ENCODE results near the gene B4GALT2. TPM values are rescaled to one million over a fixed set of nuclear protein-coding genes. Genes with fewer than 3 reads are reported as not detected.

Gene B4GALT2
- total RNA-seq, 4 donors from 2014 or later: 38.9 to 59.3 (median 48.3) TPM

DNA sequence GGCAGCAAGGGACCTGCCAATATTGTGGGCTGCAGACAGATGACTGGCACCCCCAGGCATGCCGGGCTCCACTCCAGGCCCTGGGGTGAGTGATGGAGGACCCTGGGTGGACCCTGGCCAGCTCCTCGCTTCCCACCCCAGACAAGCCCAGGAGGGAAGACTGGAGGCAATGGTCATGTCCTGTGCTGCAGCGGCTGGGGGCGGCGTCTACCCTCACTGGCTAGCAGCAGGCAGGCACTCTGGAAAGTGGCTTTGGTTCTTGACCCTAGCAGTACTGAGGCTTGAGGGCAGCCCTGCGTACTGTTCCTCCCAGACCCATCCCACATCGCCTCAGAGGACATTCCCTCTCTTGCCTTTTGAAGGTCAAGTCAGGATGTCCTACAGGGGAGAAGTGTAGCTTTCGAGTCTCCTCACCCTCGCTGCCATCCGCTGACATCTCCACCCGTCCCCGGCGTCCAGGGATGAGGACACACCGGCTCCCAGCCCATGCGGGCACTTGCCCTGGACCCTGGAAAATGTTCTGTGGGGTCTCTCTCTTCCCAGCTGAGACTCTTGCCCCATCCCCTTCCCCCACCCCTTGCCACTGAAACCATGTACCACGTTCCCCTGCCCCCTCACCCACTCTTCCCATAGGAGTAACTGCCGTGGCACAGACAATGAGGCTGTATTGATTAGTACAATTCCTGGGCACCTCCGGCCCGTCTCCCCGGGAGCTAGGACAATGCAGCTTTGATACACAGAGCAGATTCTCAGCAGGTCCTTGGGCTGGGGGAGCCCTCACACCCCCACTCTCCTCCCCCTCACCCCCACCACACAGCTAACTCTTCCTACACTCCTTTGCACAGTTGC, 37.3 kb downstream of the B4GALT2 start:
- Histone ChIP-seq H3K27ac (peak overlapping the region in 1 of 4 donors; percentile 73), H3K36me3 (peaks cover 0 to 37% (median 0%) of the 10 kb centered on the region in 3 donors), H3K4me3 (no peak overlapping the region), H3K4me1 (peaks cover 11 to 74% (median 28%) of the 10 kb centered on the region in 3 donors), H3K27me3 (no peaks in the 10 kb centered on the region), H3K9me3 (no peaks in the 10 kb centered on the region)
- intact Hi-C loops (cut with DNase I): no loop called here
- no peak for DNase-seq
- no peak for TF ChIP-seq POLR2A (IDR thresholded peaks at IDR 0.05)
- TF ChIP-seq, protein P1, sequence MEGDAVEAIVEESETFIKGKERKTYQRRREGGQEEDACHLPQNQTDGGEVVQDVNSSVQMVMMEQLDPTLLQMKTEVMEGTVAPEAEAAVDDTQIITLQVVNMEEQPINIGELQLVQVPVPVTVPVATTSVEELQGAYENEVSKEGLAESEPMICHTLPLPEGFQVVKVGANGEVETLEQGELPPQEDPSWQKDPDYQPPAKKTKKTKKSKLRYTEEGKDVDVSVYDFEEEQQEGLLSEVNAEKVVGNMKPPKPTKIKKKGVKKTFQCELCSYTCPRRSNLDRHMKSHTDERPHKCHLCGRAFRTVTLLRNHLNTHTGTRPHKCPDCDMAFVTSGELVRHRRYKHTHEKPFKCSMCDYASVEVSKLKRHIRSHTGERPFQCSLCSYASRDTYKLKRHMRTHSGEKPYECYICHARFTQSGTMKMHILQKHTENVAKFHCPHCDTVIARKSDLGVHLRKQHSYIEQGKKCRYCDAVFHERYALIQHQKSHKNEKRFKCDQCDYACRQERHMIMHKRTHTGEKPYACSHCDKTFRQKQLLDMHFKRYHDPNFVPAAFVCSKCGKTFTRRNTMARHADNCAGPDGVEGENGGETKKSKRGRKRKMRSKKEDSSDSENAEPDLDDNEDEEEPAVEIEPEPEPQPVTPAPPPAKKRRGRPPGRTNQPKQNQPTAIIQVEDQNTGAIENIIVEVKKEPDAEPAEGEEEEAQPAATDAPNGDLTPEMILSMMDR (IDR thresholded peaks at IDR 0.05): no peak
- WGBS, 2 donors: 89 to 93% methylated on average over 6 to 17 of the region's 20 CpGs

DNA sequence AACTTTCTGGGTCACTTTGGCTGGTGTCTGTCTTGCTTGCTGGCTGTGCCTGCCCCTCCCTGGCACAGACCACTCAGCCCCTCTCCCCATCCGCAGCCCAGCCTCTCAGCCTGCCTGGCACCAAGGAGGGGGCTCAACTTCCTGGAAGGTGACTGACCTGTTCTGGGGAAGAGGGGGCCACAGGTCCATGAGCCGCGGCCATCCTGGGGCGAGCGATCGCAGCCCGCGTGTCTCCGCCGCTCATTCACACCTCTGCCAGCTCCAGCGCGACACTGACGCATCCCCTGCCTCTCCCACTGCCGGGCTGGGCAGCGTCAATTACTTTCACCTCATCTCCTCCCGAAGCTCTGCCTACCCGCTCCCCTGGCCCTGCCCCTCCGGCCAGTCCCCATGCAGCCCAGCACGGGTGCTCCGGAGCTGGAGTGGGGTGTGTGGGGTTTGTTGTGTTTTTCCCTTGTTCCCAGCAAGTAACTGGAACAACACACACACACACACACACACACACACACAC, 37.9 kb downstream of the B4GALT2 start:
- TF ChIP-seq POLR2A (IDR thresholded peaks at IDR 0.05): no peak
- TF ChIP-seq, protein P1 (IDR thresholded peaks at IDR 0.05): no peak
- Histone ChIP-seq H3K27ac (no peak overlapping the region), H3K36me3 (peaks cover 0 to 43% (median 0%) of the 10 kb centered on the region in 3 donors), H3K27me3 (no peaks in the 10 kb centered on the region), H3K9me3 (no peaks in the 10 kb centered on the region), H3K4me3 (no peak overlapping the region), H3K4me1 (peaks cover 12 to 74% (median 30%) of the 10 kb centered on the region in 3 donors)
- DNase-seq: no peak
- 74 to 80% methylated on average over 13 of the region's 20 CpGs for WGBS, 2 donors
- intact Hi-C loops (cut with DNase I): no loop called here

DNA sequence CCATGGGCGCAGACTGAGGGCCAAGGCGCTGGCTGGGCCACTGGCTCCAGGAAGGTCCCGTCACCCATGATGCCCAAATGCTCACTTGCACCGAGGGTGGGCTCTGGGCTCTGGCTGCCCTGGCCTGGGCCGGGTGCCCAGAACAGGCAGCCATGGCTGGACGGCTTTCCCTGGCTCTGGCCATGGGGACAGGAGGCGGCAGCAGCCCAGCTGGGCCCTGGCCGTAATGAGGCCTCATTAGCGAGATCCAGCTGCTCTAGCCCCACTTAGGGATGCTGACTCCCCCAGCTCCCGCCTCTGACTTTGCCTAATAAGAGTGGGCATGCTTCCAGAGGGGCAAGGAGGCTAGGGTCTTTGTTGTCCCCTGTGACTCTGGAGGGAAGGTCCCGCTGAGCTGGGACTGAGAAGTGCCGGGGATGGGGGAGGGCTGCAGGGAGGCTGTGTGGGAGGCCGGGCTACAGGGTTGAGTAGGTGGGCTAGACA, 40.5 kb downstream of the B4GALT2 start:
- Histone ChIP-seq H3K4me1 (peaks cover 15 to 72% (median 31%) of the 10 kb centered on the region in 3 donors), H3K27me3 (no peaks in the 10 kb centered on the region), H3K9me3 (no peaks in the 10 kb centered on the region), H3K4me3 (no peak overlapping the region), H3K27ac (peak overlapping the region in 3 of 4 donors; percentile 50 to 84 (median 81)), H3K36me3 (peaks cover 0 to 61% (median 0%) of the 10 kb centered on the region in 3 donors)
- 100% methylated on average over 2 of the region's 13 CpGs; no CpG with 5 or more reads in 1 of the 2 donors for WGBS, 2 donors
- no peak for TF ChIP-seq POLR2A (IDR thresholded peaks at IDR 0.05)
- TF ChIP-seq, protein P1 (IDR thresholded peaks at IDR 0.05): no peak
- intact Hi-C loops (cut with DNase I): no loop called here
- DNase-seq: no peak

DNA sequence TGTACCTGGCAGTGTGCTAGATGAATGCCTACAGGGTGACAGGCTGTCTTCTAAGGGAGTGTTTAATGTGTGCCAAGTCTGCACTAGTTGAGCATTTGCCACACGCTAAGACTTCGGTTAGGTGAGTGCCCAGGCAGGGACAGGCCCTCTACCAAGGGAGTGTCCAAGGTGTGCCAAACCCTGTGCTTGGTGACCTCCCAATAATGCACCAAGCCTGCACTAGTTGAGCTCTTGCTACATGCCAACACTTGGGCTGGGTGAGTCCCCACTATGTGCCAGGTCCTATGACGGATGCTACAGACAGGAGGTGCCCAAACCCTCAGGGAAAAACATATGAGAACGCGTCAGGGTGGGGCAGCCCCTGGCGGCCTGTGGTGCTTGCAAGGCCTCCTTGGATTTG, 41.5 kb downstream of the B4GALT2 start:
- peaks cover 24 to 72% (median 31%) of the 10 kb centered on the region in 3 donors for H3K4me1 ChIP-seq
- H3K4me3 ChIP-seq: no peak overlapping the region
- WGBS, 2 donors: 41 to 61% methylated on average over 3 to 5 of the region's 6 CpGs
- intact Hi-C loops (cut with DNase I): no loop called here
- no peak for TF ChIP-seq POLR2A (IDR thresholded peaks at IDR 0.05)
- TF ChIP-seq, protein P1 (IDR thresholded peaks at IDR 0.05): peak in 3 of 6 experiments; percentile 7 to 47 (median 20)
- no peaks in the 10 kb centered on the region for H3K27me3 ChIP-seq
- peaks cover 0 to 59% (median 0%) of the 10 kb centered on the region in 3 donors for H3K36me3 ChIP-seq
- no peak for DNase-seq
- H3K9me3 ChIP-seq: no peaks in the 10 kb centered on the region
- H3K27ac ChIP-seq: peak overlapping the region; percentile 65 to 84 (median 76)

DNA sequence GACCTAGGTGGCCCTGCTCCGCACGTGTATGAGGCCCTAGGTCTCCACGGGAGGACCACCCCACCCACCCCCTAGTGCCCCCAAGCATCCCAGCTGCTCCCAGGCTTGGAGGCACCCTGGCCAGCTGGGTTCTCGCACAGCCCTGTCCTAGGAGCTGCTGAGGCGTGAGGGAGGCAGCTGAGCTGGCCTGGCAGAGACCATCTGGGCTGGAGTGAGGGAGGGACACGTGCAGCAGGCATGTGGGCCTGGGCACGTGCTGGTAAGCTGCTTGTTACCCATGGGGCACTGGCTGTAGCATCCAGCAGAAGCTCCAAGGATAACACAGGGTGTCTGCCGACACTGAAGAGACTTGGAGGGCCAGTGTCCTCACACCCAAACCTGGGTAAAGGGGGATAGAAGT, 42.1 kb downstream of the B4GALT2 start:
- WGBS, 2 donors: 64% methylated on average over 6 of the region's 8 CpGs; no CpG with 5 or more reads in 1 of the 2 donors
- Histone ChIP-seq H3K4me3 (no peak overlapping the region), H3K36me3 (peaks cover 0 to 54% (median 0%) of the 10 kb centered on the region in 3 donors), H3K27ac (peak overlapping the region; percentile 65 to 84 (median 76)), H3K27me3 (no peaks in the 10 kb centered on the region), H3K4me1 (peaks cover 30 to 72% (median 37%) of the 10 kb centered on the region in 3 donors), H3K9me3 (no peaks in the 10 kb centered on the region)
- TF ChIP-seq, protein P1 (IDR thresholded peaks at IDR 0.05): no peak
- no peak for TF ChIP-seq POLR2A (IDR thresholded peaks at IDR 0.05)
- no peak for DNase-seq
- intact Hi-C loops (cut with DNase I): no loop called here
